K562 (cell line): ENCODE results near the gene ASCC1. TPM values are rescaled to one million over a fixed set of nuclear protein-coding genes. Genes with fewer than 3 reads are reported as not detected.

Source experiments
- BCOR ChIP-seq: fragments of 450-650 bp; IDR thresholded peaks from 2 replicates; pipeline ENCODE4 v1.6.1; 2016
- CBX8 ChIP-seq: fragments of 200-600 bp; sonication (generic); IDR thresholded peaks from 2 replicates; pipeline ENCODE4 v1.6.1; 2012; ENCODE audit warnings: borderline replicate concordance, mixed run types, low read depth, mild to moderate bottlenecking, moderate library complexity, mixed read lengths, low read length, control low read depth, inconsistent platforms; ENCODE audit not compliant: poor library complexity, severe bottlenecking; ENCODE audit errors: extremely low read depth
- DIDO1 ChIP-seq: fragments of 450-650 bp; IDR thresholded peaks from 2 replicates; pipeline ENCODE4 v1.6.1; 2016; ENCODE audit warnings: low read depth, missing biosample characterization, missing genetic modification characterization
- E2F3 ChIP-seq: fragments of 250-450 bp; sonication (Bioruptor Pico); IDR thresholded peaks from 2 replicates; pipeline ENCODE4 v1.4.0; 2020; ENCODE audit warnings: mild to moderate bottlenecking
- ESRRB ChIP-seq: fragments of 250-450 bp; sonication (Bioruptor Pico); IDR thresholded peaks from 2 replicates; pipeline ENCODE4 v1.5.0; 2020; ENCODE audit warnings: mild to moderate bottlenecking, moderate library complexity, borderline replicate concordance
- HNRNPL ChIP-seq: fragments of 200-400 bp; formaldehyde crosslinking; IDR thresholded peaks from 2 replicates; pipeline ENCODE4 v1.6.1; 2017; ENCODE audit warnings: low read depth, mild to moderate bottlenecking, low read length
- NR2C1 ChIP-seq, 2 experiments: fragments of 450-650 bp; IDR thresholded peaks; 2 replicates each; pipeline ENCODE4 v1.6.1; 2017; ENCODE audit warnings: mild to moderate bottlenecking in 2 of 2, antibody characterized with exemption in 1 of 2, inconsistent platforms in 1 of 2, missing compliant biosample characterization in 1 of 2, missing genetic modification characterization in 1 of 2
- RBBP5 ChIP-seq: fragments of 200-600 bp; sonication (generic); IDR thresholded peaks from 2 replicates; pipeline ENCODE4 v1.6.1; 2012; ENCODE audit warnings: borderline replicate concordance, mild to moderate bottlenecking, low read length, control low read depth, inconsistent platforms; ENCODE audit not compliant: insufficient read depth, poor library complexity, severe bottlenecking
- RBM14 ChIP-seq: fragments of 200-400 bp; formaldehyde crosslinking; IDR thresholded peaks from 2 replicates; pipeline ENCODE4 v1.6.1; 2018; ENCODE audit warnings: low read depth, mild to moderate bottlenecking, low read length, moderate library complexity, borderline replicate concordance; ENCODE audit not compliant: insufficient read depth
- SMARCC2 ChIP-seq: fragments of 450-650 bp; IDR thresholded peaks from 2 replicates; pipeline ENCODE4 v1.6.1; 2017; ENCODE audit warnings: antibody characterized with exemption, moderate library complexity, mild to moderate bottlenecking, low read depth
- TCF3 ChIP-seq: sonication (generic); formaldehyde crosslinking; IDR thresholded peaks from 2 replicates; pipeline ENCODE4 v1.4.0; 2020; ENCODE audit warnings: mild to moderate bottlenecking, missing genetic modification reagents
- ZC3H11A ChIP-seq: IDR thresholded peaks from 2 replicates; pipeline ENCODE4 v1.6.1; 2012; ENCODE audit warnings: low read depth, low read length, improper control_type of control experiment
- ZFP1 ChIP-seq: fragments of 450-650 bp; formaldehyde crosslinking; IDR thresholded peaks from 2 replicates; pipeline ENCODE4 v1.4.0; 2020; ENCODE audit warnings: mild to moderate bottlenecking, mixed read lengths
- ZNF197 ChIP-seq: fragments of 200-800 bp; sonication (Bioruptor generic); IDR thresholded peaks from 2 replicates; pipeline ENCODE4 v1.6.1; 2016; ENCODE audit warnings: low read depth, missing genetic modification characterization, missing compliant biosample characterization
- ZNF3 ChIP-seq: fragments of 250-450 bp; sonication (Bioruptor Pico); IDR thresholded peaks from 2 replicates; pipeline ENCODE4 v1.5.0; 2021; ENCODE audit warnings: mild to moderate bottlenecking, moderate library complexity
- ZNF354B ChIP-seq: fragments of 250-450 bp; sonication (Bioruptor Pico); IDR thresholded peaks from 2 replicates; pipeline ENCODE4 v1.4.0; 2020
- ZNF785 ChIP-seq: fragments of 250-450 bp; sonication (Bioruptor Pico); IDR thresholded peaks from 2 replicates; pipeline ENCODE4 v1.4.0; 2020; ENCODE audit warnings: mild to moderate bottlenecking
- polyA plus RNA-seq, 8 experiments: library from polyadenylated mRNA; depleted of rRNA in 4 of 8; stranded (reverse) in 5 of 8; unstranded in 3 of 8; fragments of >200 nt; fragmentation: Nextera tagmentation in 2 of 8; fragmentation: Illumina TruSeq in 1 of 8; extraction: Ambion mirVana in 2 of 8; extraction: Trizol in 1 of 8; gene quantifications; 2 replicates each; pipeline versions ENCODE4 v1.2.1 to v1.2.3, GENCODE V29; 2011 to 2014; ENCODE audit warnings: inconsistent platforms in 1 of 8, missing spikeins in 1 of 8
- total RNA-seq, 7 experiments: library from RNA; depleted of rRNA in 6 of 7; stranded (reverse); fragments of >200 nt in 6 of 7; fragmentation: Illumina TruSeq in 2 of 7; extraction: Trizol in 2 of 7; gene quantifications; 2 replicates each; pipeline versions ENCODE4 v1.2.1 to v1.2.3, GENCODE V29; 2011 to 2021; ENCODE audit warnings: low replicate concordance in 1 of 7
- TF ChIP-seq, protein P1 (sequence below): sonication (generic); formaldehyde crosslinking; IDR thresholded peaks from 2 replicates; pipeline ENCODE4 v1.8.1; 2023; ENCODE audit warnings: missing genetic modification reagents, mild to moderate bottlenecking, borderline replicate concordance
- TF ChIP-seq, protein P2 (sequence below): fragments of 250-450 bp; sonication (Bioruptor Pico); IDR thresholded peaks from 2 replicates; pipeline ENCODE4 v1.5.0; 2021; ENCODE audit warnings: mild to moderate bottlenecking, borderline replicate concordance

Gene ASCC1
- total and polyA plus RNA-seq, 9 of the 15 experiments (the other 6 are each of a cell fraction or from before 2014, with no cell fraction given), result 31.7 to 73.3 (median 52.8) TPM

DNA sequence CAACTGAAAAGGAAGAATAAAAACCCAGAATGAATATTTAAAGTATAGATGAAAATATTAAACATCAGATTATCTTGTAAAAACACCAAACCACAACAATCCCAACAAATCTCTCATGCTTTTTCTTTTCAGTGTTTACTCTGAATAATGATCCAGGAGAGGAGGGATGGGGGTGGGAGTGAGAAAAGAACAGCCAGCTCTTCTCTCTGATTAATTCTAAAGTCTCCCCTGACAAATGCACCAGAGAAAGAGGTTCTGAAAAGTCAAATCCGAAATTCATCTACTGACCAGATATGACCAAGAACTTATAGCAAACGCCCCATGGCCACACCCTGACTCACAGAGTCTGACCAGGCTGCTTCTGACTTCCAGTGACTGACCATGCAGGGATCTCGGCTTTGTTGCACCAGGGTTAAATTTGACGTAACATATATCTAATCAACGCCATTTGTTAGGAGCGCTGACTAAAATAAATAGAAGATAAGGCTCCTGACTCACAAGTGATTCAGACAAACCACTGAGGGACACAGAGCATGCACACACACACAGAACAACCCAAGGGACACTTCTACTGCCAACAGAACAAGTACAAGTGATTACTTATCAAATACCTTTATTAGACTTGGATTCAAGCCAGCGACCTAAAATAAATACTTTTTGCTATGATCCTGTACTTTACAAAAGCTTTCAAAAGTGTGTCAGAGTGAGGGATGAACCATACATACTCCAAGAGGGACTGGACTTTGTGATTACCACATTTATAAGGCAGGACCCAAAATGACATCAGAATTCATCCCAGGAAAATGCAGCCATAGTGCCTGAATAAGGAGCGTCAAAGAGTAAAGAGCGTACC is 118.4 kb downstream of the ASCC1 start (continued):
- TF ChIP-seq RBM14 (no peak), TCF3 (CRISPR knock-in tag) (peak; percentile 13; the same call in 1 of the 2 replicates), ZNF197 (CRISPR knock-in tag) (no peak), ZC3H11A (no peak), CBX8 (no peak), ZFP1 (CRISPR knock-in tag) (no peak), E2F3 (CRISPR knock-in tag) (no peak), ZNF354B (CRISPR knock-in tag) (no peak), HNRNPL (no peak), RBBP5 (peak; percentile 21), ESRRB (CRISPR knock-in tag) (no peak), BCOR (no peak), SMARCC2 (peak; percentile 95), ZNF785 (CRISPR knock-in tag) (no peak), ZNF3 (CRISPR knock-in tag) (no peak), DIDO1 (tag) (no peak), NR2C1 (IDR thresholded peaks at IDR 0.05) (no peak), NR2C1 (tag; IDR thresholded peaks at IDR 0.05) (no peak)
- TF ChIP-seq, protein P1, sequence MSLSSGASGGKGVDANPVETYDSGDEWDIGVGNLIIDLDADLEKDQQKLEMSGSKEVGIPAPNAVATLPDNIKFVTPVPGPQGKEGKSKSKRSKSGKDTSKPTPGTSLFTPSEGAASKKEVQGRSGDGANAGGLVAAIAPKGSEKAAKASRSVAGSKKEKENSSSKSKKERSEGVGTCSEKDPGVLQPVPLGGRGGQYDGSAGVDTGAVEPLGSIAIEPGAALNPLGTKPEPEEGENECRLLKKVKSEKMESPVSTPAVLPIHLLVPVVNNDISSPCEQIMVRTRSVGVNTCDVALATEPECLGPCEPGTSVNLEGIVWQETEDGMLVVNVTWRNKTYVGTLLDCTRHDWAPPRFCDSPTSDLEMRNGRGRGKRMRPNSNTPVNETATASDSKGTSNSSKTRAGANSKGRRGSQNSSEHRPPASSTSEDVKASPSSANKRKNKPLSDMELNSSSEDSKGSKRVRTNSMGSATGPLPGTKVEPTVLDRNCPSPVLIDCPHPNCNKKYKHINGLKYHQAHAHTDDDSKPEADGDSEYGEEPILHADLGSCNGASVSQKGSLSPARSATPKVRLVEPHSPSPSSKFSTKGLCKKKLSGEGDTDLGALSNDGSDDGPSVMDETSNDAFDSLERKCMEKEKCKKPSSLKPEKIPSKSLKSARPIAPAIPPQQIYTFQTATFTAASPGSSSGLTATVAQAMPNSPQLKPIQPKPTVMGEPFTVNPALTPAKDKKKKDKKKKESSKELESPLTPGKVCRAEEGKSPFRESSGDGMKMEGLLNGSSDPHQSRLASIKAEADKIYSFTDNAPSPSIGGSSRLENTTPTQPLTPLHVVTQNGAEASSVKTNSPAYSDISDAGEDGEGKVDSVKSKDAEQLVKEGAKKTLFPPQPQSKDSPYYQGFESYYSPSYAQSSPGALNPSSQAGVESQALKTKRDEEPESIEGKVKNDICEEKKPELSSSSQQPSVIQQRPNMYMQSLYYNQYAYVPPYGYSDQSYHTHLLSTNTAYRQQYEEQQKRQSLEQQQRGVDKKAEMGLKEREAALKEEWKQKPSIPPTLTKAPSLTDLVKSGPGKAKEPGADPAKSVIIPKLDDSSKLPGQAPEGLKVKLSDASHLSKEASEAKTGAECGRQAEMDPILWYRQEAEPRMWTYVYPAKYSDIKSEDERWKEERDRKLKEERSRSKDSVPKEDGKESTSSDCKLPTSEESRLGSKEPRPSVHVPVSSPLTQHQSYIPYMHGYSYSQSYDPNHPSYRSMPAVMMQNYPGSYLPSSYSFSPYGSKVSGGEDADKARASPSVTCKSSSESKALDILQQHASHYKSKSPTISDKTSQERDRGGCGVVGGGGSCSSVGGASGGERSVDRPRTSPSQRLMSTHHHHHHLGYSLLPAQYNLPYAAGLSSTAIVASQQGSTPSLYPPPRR (CRISPR knock-in tag), result no peak
- TF ChIP-seq, protein P2, sequence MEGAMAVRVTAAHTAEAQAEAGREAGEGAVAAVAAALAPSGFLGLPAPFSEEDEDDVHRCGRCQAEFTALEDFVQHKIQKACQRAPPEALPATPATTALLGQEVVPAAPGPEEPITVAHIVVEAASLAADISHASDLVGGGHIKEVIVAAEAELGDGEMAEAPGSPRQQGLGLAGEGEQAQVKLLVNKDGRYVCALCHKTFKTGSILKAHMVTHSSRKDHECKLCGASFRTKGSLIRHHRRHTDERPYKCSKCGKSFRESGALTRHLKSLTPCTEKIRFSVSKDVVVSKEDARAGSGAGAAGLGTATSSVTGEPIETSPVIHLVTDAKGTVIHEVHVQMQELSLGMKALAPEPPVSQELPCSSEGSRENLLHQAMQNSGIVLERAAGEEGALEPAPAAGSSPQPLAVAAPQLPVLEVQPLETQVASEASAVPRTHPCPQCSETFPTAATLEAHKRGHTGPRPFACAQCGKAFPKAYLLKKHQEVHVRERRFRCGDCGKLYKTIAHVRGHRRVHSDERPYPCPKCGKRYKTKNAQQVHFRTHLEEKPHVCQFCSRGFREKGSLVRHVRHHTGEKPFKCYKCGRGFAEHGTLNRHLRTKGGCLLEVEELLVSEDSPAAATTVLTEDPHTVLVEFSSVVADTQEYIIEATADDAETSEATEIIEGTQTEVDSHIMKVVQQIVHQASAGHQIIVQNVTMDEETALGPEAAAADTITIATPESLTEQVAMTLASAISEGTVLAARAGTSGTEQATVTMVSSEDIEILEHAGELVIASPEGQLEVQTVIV (CRISPR knock-in tag), result no peak
